Sigmoid colon (tissue), 7 donors: Measurements from ENCODE around the gene DDX17. TPM values are rescaled to one million over a fixed set of nuclear protein-coding genes. Genes with fewer than 3 reads are reported as not detected.

Experiments
- DNase-seq: peaks from one replicate; pipeline ENCODE4 v3.0.0-alpha.2; 2019
- H3K27ac ChIP-seq, 4 donors: fragments of 200-600 bp; sonication (generic); one replicate each; pipeline ENCODE4 v1.5.1; 2016 to 2019; ENCODE audit warnings: mild to moderate bottlenecking in 1 of 4
- H3K27me3 ChIP-seq, 3 donors: fragments of 200-600 bp; sonication (generic); one replicate each; pipeline ENCODE4 v1.5.1; 2019; ENCODE audit warnings: mild to moderate bottlenecking in 1 of 3
- H3K36me3 ChIP-seq, 4 donors: fragments of 200-600 bp; sonication (generic); one replicate each; pipeline ENCODE4 v1.5.1; 2016 to 2019
- H3K4me1 ChIP-seq, 4 donors: fragments of 200-600 bp; sonication (generic); one replicate each; pipeline ENCODE4 v1.5.1; 2017 to 2019
- H3K4me3 ChIP-seq, 4 donors: fragments of 200-600 bp; sonication (generic); one replicate each; pipeline ENCODE4 v1.5.1; 2017 to 2019; ENCODE audit warnings: mild to moderate bottlenecking in 2 of 4, moderate library complexity in 1 of 4
- H3K9me3 ChIP-seq, 4 donors: fragments of 200-600 bp in 3 of 4; sonication (generic) in 3 of 4; one replicate each; pipeline versions ENCODE4 v1.5.1 to v1.6.1; 2013 to 2019
- CTCF ChIP-seq, 4 experiments: fragments of 450-650 bp in 3 of 4; fragments of 200-600 bp in 1 of 4; IDR thresholded peaks; one replicate each; pipeline ENCODE4 v1.5.1; 2016 to 2019; ENCODE audit warnings: antibody characterized with exemption in 4 of 4, mild to moderate bottlenecking in 3 of 4, moderate library complexity in 2 of 4
- EP300 ChIP-seq, 4 donors: sonication (generic); formaldehyde crosslinking; IDR thresholded peaks; one replicate each; pipeline ENCODE4 v1.6.1; 2017; ENCODE audit warnings: antibody characterized with exemption in 4 of 4
- POLR2A ChIP-seq, 2 donors: fragments of 450-650 bp; IDR thresholded peaks; one replicate each; pipeline ENCODE4 v1.6.1; 2016; ENCODE audit warnings: antibody characterized with exemption in 2 of 2, mild to moderate bottlenecking in 2 of 2, moderate library complexity in 2 of 2
- POLR2AphosphoS5 ChIP-seq, 4 donors: sonication (generic); formaldehyde crosslinking; IDR thresholded peaks; one replicate each; pipeline ENCODE4 v1.6.1; 2017; ENCODE audit warnings: antibody characterized with exemption in 4 of 4
- WGBS, 2 donors: extraction: QIAGEN DNeasy Blood & Tissue Kit; methylation state at CpG; one replicate each; pipeline ENCODE4 v1.1.7; 2013; 5-methylcytosine and 5-hydroxymethylcytosine counted together
- intact Hi-C: fragments of 100-400 bp; cut with DNase I; formaldehyde crosslinking; loops from one replicate; pipeline ENCODE4 v1.15.1; 2023
- polyA plus RNA-seq, 3 donors: library from polyadenylated mRNA; stranded (reverse); fragments of 200-250 nt; gene quantifications; one replicate each; pipeline ENCODE4 v1.2.3, GENCODE V29; 2013
- total RNA-seq, 4 donors: library from RNA; depleted of rRNA; stranded (reverse); fragments of >200 nt; gene quantifications; one replicate each; pipeline ENCODE4 v1.1.0, GENCODE V29; 2016
- donor health status: healthy with polysubstance abuse.
- donor health status: Bipolar disorder and iron deficiency.
- donor health status: healthy.

Gene DDX17
- total and polyA plus RNA-seq, 7 donors = 54.7 to 630 (median 504) TPM

- DNase-seq = no peak
- TF ChIP-seq POLR2AphosphoS5 (IDR thresholded peaks at IDR 0.05) = no peak
- no peak for TF ChIP-seq POLR2A (IDR thresholded peaks at IDR 0.05)
- no peak for TF ChIP-seq EP300 (IDR thresholded peaks at IDR 0.05)
- TF ChIP-seq CTCF (IDR thresholded peaks at IDR 0.05) = no peak
- H3K27ac ChIP-seq = no peak within 1 kb of the TSS
- H3K27me3 ChIP-seq = peaks cover 31 to 87% (median 57%) of the 10 kb centered on the region in 3 donors
- H3K9me3 ChIP-seq = no peaks in the 10 kb centered on the region
- WGBS, 2 donors = 1% methylated on average over 76 of the region's 76 CpGs
- H3K4me3 ChIP-seq = peak within 1 kb of the TSS in 3 of 4 donors; percentile 33 to 56 (median 52)
- peaks cover 0 to 26% (median 25%) of the 10 kb centered on the region in 4 donors for H3K4me1 ChIP-seq
- intact Hi-C loops = no loop called here
- no peaks in the 10 kb centered on the region for H3K36me3 ChIP-seq
Observed at GRCh38 chr22:38455076-38455529, 51.0 kb downstream of the DDX17 start, which contains the start of gene KCNJ4. Gene KCNJ4 (minus strand): TSS chr22:38455199. CDS start chr22:38428132, 27,067 bp downstream.

- Histone ChIP-seq H3K4me3 (peak overlapping the region in 3 of 4 donors; percentile 33 to 56 (median 52)), H3K9me3 (no peaks in the 10 kb centered on the region), H3K4me1 (peaks cover 0 to 26% (median 25%) of the 10 kb centered on the region in 4 donors), H3K27ac (no peak overlapping the region), H3K36me3 (no peaks in the 10 kb centered on the region), H3K27me3 (peaks cover 31 to 87% (median 57%) of the 10 kb centered on the region in 3 donors)
- intact Hi-C loops = no loop called here
- WGBS, 2 donors = 2 to 5% methylated on average over 67 of the region's 67 CpGs
- DNase-seq = no peak
- TF ChIP-seq CTCF (IDR thresholded peaks at IDR 0.05) (no peak), POLR2AphosphoS5 (IDR thresholded peaks at IDR 0.05) (no peak), POLR2A (IDR thresholded peaks at IDR 0.05) (no peak), EP300 (IDR thresholded peaks at IDR 0.05) (no peak)
Observed at GRCh38 chr22:38454353-38455075, 51.6 kb downstream of the DDX17 start.

GRCh38 chr22:38453996-38454352, 52.1 kb downstream of the DDX17 start:
- TF ChIP-seq POLR2AphosphoS5 (IDR thresholded peaks at IDR 0.05) (no peak), EP300 (IDR thresholded peaks at IDR 0.05) (no peak), POLR2A (IDR thresholded peaks at IDR 0.05) (no peak), CTCF (IDR thresholded peaks at IDR 0.05) (no peak)
- intact Hi-C loops = no loop called here
- 20 to 40% methylated on average over 3 of the region's 3 CpGs for WGBS, 2 donors

GRCh38 chr22:38453066-38453672, 52.9 kb downstream of the DDX17 start:
- Histone ChIP-seq H3K27me3 (peaks cover 31 to 89% (median 49%) of the 10 kb centered on the region in 3 donors), H3K9me3 (no peaks in the 10 kb centered on the region), H3K4me1 (peaks cover 0 to 26% (median 25%) of the 10 kb centered on the region in 4 donors), H3K4me3 (no peak overlapping the region), H3K27ac (no peak overlapping the region), H3K36me3 (no peaks in the 10 kb centered on the region)
- DNase-seq = no peak
- 72 to 88% methylated on average over 11 of the region's 11 CpGs for WGBS, 2 donors
- no peak for TF ChIP-seq CTCF (IDR thresholded peaks at IDR 0.05)
- TF ChIP-seq POLR2A (IDR thresholded peaks at IDR 0.05) = no peak
- no peak for TF ChIP-seq EP300 (IDR thresholded peaks at IDR 0.05)
- TF ChIP-seq POLR2AphosphoS5 (IDR thresholded peaks at IDR 0.05) = no peak
- intact Hi-C loops = no loop called here

More at GRCh38 chr22:38453996-38454352, 52.1 kb downstream of the DDX17 start:
- no peak for DNase-seq
- Histone ChIP-seq H3K4me3 (no peak overlapping the region), H3K27ac (no peak overlapping the region), H3K36me3 (no peaks in the 10 kb centered on the region), H3K9me3 (no peaks in the 10 kb centered on the region), H3K4me1 (peaks cover 0 to 26% (median 25%) of the 10 kb centered on the region in 4 donors), H3K27me3 (peaks cover 31 to 87% (median 53%) of the 10 kb centered on the region in 3 donors)
